Thoracic aorta (tissue), 2 donors: ENCODE data around the gene ZMAT5. TPM values are rescaled to one million over a fixed set of nuclear protein-coding genes. Genes with fewer than 3 reads are reported as not detected.

Experiments
- ATAC-seq: fragments of 150-250 bp; one replicate; pipeline ENCODE4 v1.8.0; 2017; ENCODE audit warnings: low read depth; ENCODE audit not compliant: insufficient number of reproducible peaks, low FRiP score
- DNase-seq: peaks from one replicate; pipeline ENCODE4 v3.0.0-alpha.2; 2020; ENCODE audit warnings: low spot score
- H3K27ac ChIP-seq, 2 donors: fragments of 200-600 bp; sonication (generic); 1 replicate in 1 of 2; 2 replicates in 1 of 2; pipeline ENCODE4 v1.5.1; 2016; ENCODE audit warnings: mild to moderate bottlenecking in 2 of 2, moderate library complexity in 2 of 2
- H3K27me3 ChIP-seq: fragments of 200-600 bp; sonication (generic); replicated peaks from 2 replicates; pipeline ENCODE4 v1.6.0; 2016; ENCODE audit warnings: mild to moderate bottlenecking; ENCODE audit not compliant: insufficient read depth
- H3K36me3 ChIP-seq: fragments of 200-600 bp; sonication (generic); one replicate; pipeline ENCODE4 v1.5.1; 2016
- H3K4me1 ChIP-seq, 2 donors: fragments of 200-600 bp; sonication (generic); 1 replicate in 1 of 2; 2 replicates in 1 of 2; pipeline versions ENCODE4 v1.5.1 to v1.6.0; 2016; ENCODE audit warnings: low read depth in 2 of 2, mild to moderate bottlenecking in 1 of 2; ENCODE audit not compliant: control insufficient read depth in 1 of 2
- H3K4me3 ChIP-seq: fragments of 200-600 bp; sonication (generic); 2 replicates; pipeline ENCODE4 v1.5.1; 2016; ENCODE audit warnings: mild to moderate bottlenecking
- H3K9me3 ChIP-seq: fragments of 200-600 bp; sonication (generic); 2 replicates; pipeline ENCODE4 v1.5.1; 2016
- CTCF ChIP-seq: fragments of 200-600 bp; sonication (generic); IDR thresholded peaks from one replicate; pipeline ENCODE4 v1.5.1; 2019; ENCODE audit warnings: antibody characterized with exemption
- total RNA-seq, 2 donors: library from RNA; depleted of rRNA; stranded (reverse); fragments of >200 nt; gene quantifications; one replicate each; pipeline versions ENCODE4 v1.1.0 to v1.2.3, GENCODE V29; 2016

The ZMAT5 gene
- total RNA-seq, 2 donors from 2014 or later, result 11.0 to 26.8 TPM

DNA sequence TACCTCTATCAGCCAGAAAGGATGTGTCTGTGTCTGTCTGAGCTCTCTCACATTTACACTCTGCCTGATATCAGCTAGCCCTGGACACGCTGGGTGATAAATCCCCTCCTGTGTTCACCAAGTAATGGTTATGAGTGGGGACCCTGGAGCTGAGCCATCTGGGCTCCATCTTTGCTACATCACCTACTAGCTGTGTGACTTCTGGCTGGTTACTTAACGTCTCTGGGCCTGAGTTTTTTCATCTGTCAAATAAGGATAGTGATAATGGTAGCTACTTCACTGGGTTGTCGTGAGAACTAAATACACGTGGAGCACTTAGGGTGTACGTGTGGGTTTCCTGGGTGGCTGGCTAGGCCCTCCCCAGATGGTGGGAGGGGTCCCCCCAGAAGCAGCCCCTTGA lies 23.3 kb upstream of the ZMAT5 start:
- Histone ChIP-seq H3K9me3 (no peaks in the 10 kb centered on the region), H3K27me3 (no peaks in the 10 kb centered on the region), H3K4me1 (no peaks in the 10 kb centered on the region), H3K4me3 (no peak overlapping the region), H3K36me3 (peaks cover 49% of the 10 kb centered on the region), H3K27ac (no peak overlapping the region)
- DNase-seq, result no peak
- TF ChIP-seq CTCF, result no peak
- ATAC-seq, result no peak

DNA sequence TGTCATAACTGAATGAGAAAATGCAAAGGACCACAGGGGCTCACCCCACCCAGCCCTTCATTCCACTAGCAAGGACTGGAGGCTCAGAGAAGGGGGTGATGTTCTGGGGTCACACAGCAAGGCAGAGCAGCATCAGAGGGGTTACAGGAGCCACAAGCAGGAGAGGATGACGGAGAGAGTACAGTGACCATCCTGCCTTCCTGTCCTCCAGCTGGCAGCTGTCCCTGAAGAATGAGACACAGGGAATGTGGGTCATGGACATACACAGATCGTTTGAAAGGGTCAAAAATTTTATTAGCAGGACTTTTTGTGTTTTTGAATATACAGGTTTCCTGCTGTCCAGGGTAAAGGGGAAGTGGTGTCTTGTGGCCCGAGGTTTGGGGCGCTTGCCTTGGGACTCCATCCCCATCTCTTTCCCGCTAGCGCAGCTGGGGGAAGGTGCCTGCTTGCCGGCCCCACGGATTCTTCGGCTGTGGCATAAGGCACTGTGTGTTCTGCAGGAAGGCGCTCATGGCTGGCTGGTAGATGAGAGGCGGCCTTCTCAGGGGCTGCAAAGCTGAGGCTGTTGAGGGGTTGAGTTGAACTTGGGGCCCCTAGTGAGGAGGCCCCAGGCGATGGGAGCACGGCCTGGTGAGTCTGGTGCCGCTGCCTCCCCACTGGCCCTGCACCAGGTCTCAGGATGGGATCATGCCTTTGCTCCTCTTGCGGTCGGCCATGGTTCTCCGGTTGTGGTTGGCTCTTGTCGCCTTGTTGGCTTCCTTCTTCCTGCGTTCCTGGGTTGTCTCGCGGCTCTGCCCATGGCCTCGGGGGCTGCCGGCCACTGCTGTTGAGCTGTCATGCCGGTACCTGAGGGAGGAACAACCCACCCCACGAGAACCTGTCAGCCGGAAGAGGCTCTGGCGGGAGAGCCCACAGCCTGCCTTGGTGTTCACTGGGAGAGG lies 21.8 kb upstream of the ZMAT5 start:
- Histone ChIP-seq H3K4me3 (no peak overlapping the region), H3K27ac (no peak overlapping the region), H3K27me3 (no peaks in the 10 kb centered on the region), H3K9me3 (no peaks in the 10 kb centered on the region), H3K4me1 (no peaks in the 10 kb centered on the region), H3K36me3 (peaks cover 48% of the 10 kb centered on the region)
- ATAC-seq (no peak), DNase-seq (no peak)
- TF ChIP-seq CTCF, result no peak

- no peak for DNase-seq
- Histone ChIP-seq H3K27ac (no peak overlapping the region), H3K4me3 (no peak overlapping the region), H3K36me3 (peaks cover 38% of the 10 kb centered on the region), H3K4me1 (peaks cover 0 to under 1% of the 10 kb centered on the region in 2 donors), H3K27me3 (no peaks in the 10 kb centered on the region), H3K9me3 (no peaks in the 10 kb centered on the region)
- no peak for TF ChIP-seq CTCF
- ATAC-seq, result no peak
These were observed 20.7 kb upstream of the ZMAT5 start for GRCh38 chr22:29787371-29787980.

GRCh38 chr22:29786031-29786430 lies 19.2 kb upstream of the ZMAT5 start:
- H3K9me3 ChIP-seq, result no peaks in the 10 kb centered on the region
- DNase-seq, result no peak
- H3K4me1 ChIP-seq, result peaks cover 8 to 15% of the 10 kb centered on the region in 2 donors
- TF ChIP-seq CTCF, result no peak
- peaks cover 25% of the 10 kb centered on the region for H3K36me3 ChIP-seq
- H3K27me3 ChIP-seq, result no peaks in the 10 kb centered on the region
- no peak overlapping the region for H3K4me3 ChIP-seq
- H3K27ac ChIP-seq, result no peak overlapping the region
- no peak for ATAC-seq
